GM19351 (cell line): ENCODE results near the gene TOMM40.
"Not testable (repeated sequence)": the region's sequence is repeated elsewhere in the genome, so short reads cannot be mapped to it uniquely, and the experiment has no call there.

Source experiments
- ATAC-seq: cut with Tn5 transposase; IDR thresholded peaks from one replicate; pipeline ENCODE4 v1.9.1; 2021; ENCODE audit warnings: mild to moderate bottlenecking, moderate library complexity; ENCODE audit not compliant: unreplicated experiment

TOMM40 gene

GRCh38 chr19:44891016-44891882 is at the start of gene TOMM40:
Gene TOMM40 (plus strand): TSS chr19:44891254. CDS start chr19:44891416, 162 bp downstream.
- ATAC-seq = peak; percentile 57

GRCh38 chr19:44845286-44845611 is 45.8 kb upstream of the TOMM40 start:
- ATAC-seq = no peak

GRCh38 chr19:44845612-44846454 is 45.2 kb upstream of the TOMM40 start, which contains the start of gene NECTIN2:
Gene NECTIN2 (plus strand): TSS chr19:44846297. CDS start chr19:44846526, 229 bp downstream.
- ATAC-seq = peak; percentile 57

GRCh38 chr19:44846455-44847143 is 44.5 kb upstream of the TOMM40 start:
- no peak for ATAC-seq

- no peak for ATAC-seq
Observed at GRCh38 chr19:44847144-44848035, 43.7 kb upstream of the TOMM40 start.

GRCh38 chr19:44848036-44848811 is 42.8 kb upstream of the TOMM40 start:
- no peak for ATAC-seq

GRCh38 chr19:44848812-44849447 is 42.1 kb upstream of the TOMM40 start:
- ATAC-seq = no peak

- ATAC-seq = no peak
Observed at GRCh38 chr19:44850641-44851109, 40.4 kb upstream of the TOMM40 start.

- ATAC-seq = no peak
Observed at GRCh38 chr19:44851427-44851826, 39.6 kb upstream of the TOMM40 start.

GRCh38 chr19:44855606-44856005 is 35.4 kb upstream of the TOMM40 start:
- ATAC-seq = no peak

GRCh38 chr19:44856421-44857083 is 34.5 kb upstream of the TOMM40 start:
- ATAC-seq = no peak

- no peak for ATAC-seq
Observed at GRCh38 chr19:44857837-44858236, 33.2 kb upstream of the TOMM40 start.

- ATAC-seq = not testable (repeated sequence)
Observed at GRCh38 chr19:44861576-44861975, 29.5 kb upstream of the TOMM40 start.

- ATAC-seq = no peak
Observed at GRCh38 chr19:44863990-44864389, 27.1 kb upstream of the TOMM40 start.

- ATAC-seq = no peak
Observed at GRCh38 chr19:44865196-44865767, 25.8 kb upstream of the TOMM40 start.

- ATAC-seq = no peak
Observed at GRCh38 chr19:44866664-44867063, 24.4 kb upstream of the TOMM40 start.

GRCh38 chr19:44867578-44867977 is 23.5 kb upstream of the TOMM40 start:
- ATAC-seq = no peak
